K562 (cell line): Measurements from ENCODE around the gene FLAD1. TPM values are rescaled to one million over a fixed set of nuclear protein-coding genes. Genes with fewer than 3 reads are reported as not detected.

ENCODE experiments used
- DNMT1 ChIP-seq: fragments of 450-650 bp; IDR thresholded peaks from 2 replicates; pipeline ENCODE4 v1.6.1; 2016; ENCODE audit warnings: antibody characterized with exemption, mild to moderate bottlenecking
- GTF2E2 ChIP-seq: fragments of 200-800 bp; sonication (Bioruptor generic); IDR thresholded peaks from 2 replicates; pipeline ENCODE4 v1.6.1; 2016; ENCODE audit warnings: missing genetic modification characterization, missing compliant biosample characterization
- IFI16 ChIP-seq: fragments of 250-450 bp; sonication (Bioruptor Pico); IDR thresholded peaks from 2 replicates; pipeline ENCODE4 v2.1.2; 2022; ENCODE audit warnings: mild to moderate bottlenecking, inconsistent platforms
- KDM1A ChIP-seq, 2 experiments: fragments of 450-650 bp; IDR thresholded peaks; 2 replicates each; pipeline ENCODE4 v1.6.1; 2016; ENCODE audit warnings: mild to moderate bottlenecking in 2 of 2
- MAFF ChIP-seq: IDR thresholded peaks from 2 replicates; pipeline ENCODE4 v1.6.1; 2012; ENCODE audit warnings: low read length, improper control_type of control experiment
- MAFG ChIP-seq: fragments of 450-650 bp; conservative IDR thresholded peaks from 2 replicates; pipeline ENCODE4 v1.6.1; 2016; ENCODE audit warnings: missing genetic modification characterization, missing compliant biosample characterization
- NCOA4 ChIP-seq: fragments of 450-650 bp; IDR thresholded peaks from 2 replicates; pipeline ENCODE4 v1.6.1; 2018; ENCODE audit warnings: mild to moderate bottlenecking; ENCODE audit not compliant: partially characterized antibody
- NFATC3 ChIP-seq: fragments of 450-650 bp; IDR thresholded peaks from 2 replicates; pipeline ENCODE4 v1.6.1; 2017; ENCODE audit warnings: mild to moderate bottlenecking
- NKRF ChIP-seq: fragments of 450-650 bp; IDR thresholded peaks from 2 replicates; pipeline ENCODE4 v1.6.1; 2016; ENCODE audit warnings: borderline replicate concordance
- PTBP1 ChIP-seq: fragments of 200-400 bp; formaldehyde crosslinking; IDR thresholded peaks from 2 replicates; pipeline ENCODE4 v1.6.1; 2017; ENCODE audit warnings: low read depth, low read length
- TCF7 ChIP-seq: sonication (generic); IDR thresholded peaks from 2 replicates; pipeline ENCODE4 v1.6.1; 2016; ENCODE audit warnings: antibody characterized with exemption, borderline replicate concordance
- TCFL5 ChIP-seq: fragments of 250-450 bp; sonication (Bioruptor Pico); conservative IDR thresholded peaks from 2 replicates; pipeline ENCODE4 v1.6.1; 2021; ENCODE audit warnings: mild to moderate bottlenecking, moderate library complexity, matching md5 sums
- TGIF2 ChIP-seq: sonication (generic); formaldehyde crosslinking; IDR thresholded peaks from 2 replicates; pipeline ENCODE4 v1.8.1; 2022; ENCODE audit warnings: mild to moderate bottlenecking, missing genetic modification reagents, moderate library complexity
- ZBTB11 ChIP-seq, 3 experiments: fragments of 200-800 bp in 1 of 3; fragments of 250-450 bp in 1 of 3; fragments of 450-650 bp in 1 of 3; sonication (Bioruptor Pico) in 1 of 3; sonication (Bioruptor generic) in 1 of 3; formaldehyde crosslinking in 1 of 3; IDR thresholded peaks; 2 replicates each; pipeline versions ENCODE4 v1.6.1 to v1.8.0; 2016 to 2022; ENCODE audit warnings: mild to moderate bottlenecking in 2 of 3, missing genetic modification characterization in 2 of 3, missing compliant biosample characterization in 1 of 3, moderate library complexity in 1 of 3
- ZNF316 ChIP-seq: fragments of 450-650 bp; IDR thresholded peaks from 2 replicates; pipeline ENCODE4 v1.6.1; 2016
- polyA plus RNA-seq, 8 experiments: library from polyadenylated mRNA; depleted of rRNA in 4 of 8; stranded (reverse) in 5 of 8; unstranded in 3 of 8; fragments of >200 nt; fragmentation: Nextera tagmentation in 2 of 8; fragmentation: Illumina TruSeq in 1 of 8; extraction: Ambion mirVana in 2 of 8; extraction: Trizol in 1 of 8; gene quantifications; 2 replicates each; pipeline versions ENCODE4 v1.2.1 to v1.2.3, GENCODE V29; 2011 to 2014; ENCODE audit warnings: inconsistent platforms in 1 of 8, missing spikeins in 1 of 8
- total RNA-seq, 7 experiments: library from RNA; depleted of rRNA in 6 of 7; stranded (reverse); fragments of >200 nt in 6 of 7; fragmentation: Illumina TruSeq in 2 of 7; extraction: Trizol in 2 of 7; gene quantifications; 2 replicates each; pipeline versions ENCODE4 v1.2.1 to v1.2.3, GENCODE V29; 2011 to 2021; ENCODE audit warnings: low replicate concordance in 1 of 7
- TF ChIP-seq, protein P1 (sequence below): fragments of 250-450 bp; sonication (Bioruptor Pico); IDR thresholded peaks from 2 replicates; pipeline ENCODE4 v1.5.0; 2021
- TF ChIP-seq, protein P2 (sequence below): IDR thresholded peaks from 2 replicates; pipeline ENCODE4 v1.6.1; 2011; ENCODE audit not compliant: insufficient read length; ENCODE audit errors: extremely low read depth
- TF ChIP-seq, protein P3 (sequence below): fragments of 200-800 bp; sonication (Bioruptor generic); IDR thresholded peaks from 2 replicates; pipeline ENCODE4 v1.6.1; 2017; ENCODE audit warnings: missing genetic modification characterization, missing compliant biosample characterization

The FLAD1 gene
- total and polyA plus RNA-seq, 9 of the 15 experiments (the other 6 are each of a cell fraction or from before 2014, with no cell fraction given), result 24.9 to 85.8 (median 67.0) TPM

DNA sequence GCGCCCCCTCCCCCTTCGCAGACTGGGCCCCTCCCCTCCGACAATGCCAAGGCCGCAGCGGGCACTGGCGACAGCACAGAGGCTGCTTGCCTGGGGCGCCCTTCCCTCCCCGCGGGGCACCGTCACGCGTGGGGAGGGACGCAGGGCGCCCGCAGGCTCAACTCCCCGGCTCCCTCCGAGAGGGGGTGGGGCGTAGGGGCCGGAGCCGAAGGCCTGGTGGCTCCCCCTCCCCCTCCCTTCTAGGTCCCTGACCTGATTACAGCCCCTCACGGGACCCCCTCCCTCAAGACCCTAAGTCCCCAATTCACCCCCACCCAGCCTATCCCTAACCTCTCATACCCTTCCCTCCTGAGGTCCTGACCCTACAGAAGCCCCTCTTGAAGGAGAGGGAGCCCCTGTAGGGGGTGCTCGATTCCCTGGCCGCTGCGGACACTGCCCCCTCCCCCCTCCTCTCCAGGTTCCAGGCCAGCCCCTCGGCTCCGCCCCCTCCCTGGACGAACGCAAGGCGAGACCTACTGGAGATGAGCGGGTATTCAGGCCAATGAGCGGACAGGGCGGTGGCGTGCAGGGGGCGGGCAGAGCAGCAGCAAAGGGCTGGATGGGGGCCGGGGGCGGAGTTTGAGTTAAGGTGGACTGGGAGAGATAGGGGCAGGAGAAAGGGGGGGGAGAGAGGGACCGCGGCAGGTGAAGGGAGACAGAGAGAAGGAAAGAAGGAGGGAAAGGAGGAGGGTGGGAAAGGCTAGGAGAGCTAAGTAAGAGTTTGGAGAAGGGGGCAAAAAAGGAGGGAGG, 18.7 kb downstream of the FLAD1 start (continued):
- no peak for TF ChIP-seq NKRF
- no peak for TF ChIP-seq IFI16 (CRISPR knock-in tag)
- TF ChIP-seq PTBP1, result no peak
- no peak for TF ChIP-seq MAFG (tag)
- TF ChIP-seq KDM1A (IDR thresholded peaks at IDR 0.05), result peak in 1 of 2 experiments; percentile 92; a peak in 2 of 4 replicates
- no peak for TF ChIP-seq ZNF316
- TF ChIP-seq NCOA4, result no peak
- TF ChIP-seq, protein P1, sequence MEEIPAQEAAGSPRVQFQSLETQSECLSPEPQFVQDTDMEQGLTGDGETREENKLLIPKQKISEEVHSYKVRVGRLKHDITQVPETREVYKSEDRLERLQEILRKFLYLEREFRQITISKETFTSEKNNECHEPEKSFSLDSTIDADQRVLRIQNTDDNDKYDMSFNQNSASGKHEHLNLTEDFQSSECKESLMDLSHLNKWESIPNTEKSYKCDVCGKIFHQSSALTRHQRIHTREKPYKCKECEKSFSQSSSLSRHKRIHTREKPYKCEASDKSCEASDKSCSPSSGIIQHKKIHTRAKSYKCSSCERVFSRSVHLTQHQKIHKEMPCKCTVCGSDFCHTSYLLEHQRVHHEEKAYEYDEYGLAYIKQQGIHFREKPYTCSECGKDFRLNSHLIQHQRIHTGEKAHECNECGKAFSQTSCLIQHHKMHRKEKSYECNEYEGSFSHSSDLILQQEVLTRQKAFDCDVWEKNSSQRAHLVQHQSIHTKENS (CRISPR knock-in tag), result no peak
- no peak for TF ChIP-seq ZBTB11 (CRISPR knock-in tag; IDR thresholded peaks at IDR 0.05)
- no peak for TF ChIP-seq TCF7
- TF ChIP-seq TGIF2 (CRISPR knock-in tag), result no peak
- no peak for TF ChIP-seq NFATC3
- TF ChIP-seq GTF2E2 (tag), result no peak
- TF ChIP-seq, protein P2, sequence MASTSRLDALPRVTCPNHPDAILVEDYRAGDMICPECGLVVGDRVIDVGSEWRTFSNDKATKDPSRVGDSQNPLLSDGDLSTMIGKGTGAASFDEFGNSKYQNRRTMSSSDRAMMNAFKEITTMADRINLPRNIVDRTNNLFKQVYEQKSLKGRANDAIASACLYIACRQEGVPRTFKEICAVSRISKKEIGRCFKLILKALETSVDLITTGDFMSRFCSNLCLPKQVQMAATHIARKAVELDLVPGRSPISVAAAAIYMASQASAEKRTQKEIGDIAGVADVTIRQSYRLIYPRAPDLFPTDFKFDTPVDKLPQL, result no peak
- TF ChIP-seq, protein P3, sequence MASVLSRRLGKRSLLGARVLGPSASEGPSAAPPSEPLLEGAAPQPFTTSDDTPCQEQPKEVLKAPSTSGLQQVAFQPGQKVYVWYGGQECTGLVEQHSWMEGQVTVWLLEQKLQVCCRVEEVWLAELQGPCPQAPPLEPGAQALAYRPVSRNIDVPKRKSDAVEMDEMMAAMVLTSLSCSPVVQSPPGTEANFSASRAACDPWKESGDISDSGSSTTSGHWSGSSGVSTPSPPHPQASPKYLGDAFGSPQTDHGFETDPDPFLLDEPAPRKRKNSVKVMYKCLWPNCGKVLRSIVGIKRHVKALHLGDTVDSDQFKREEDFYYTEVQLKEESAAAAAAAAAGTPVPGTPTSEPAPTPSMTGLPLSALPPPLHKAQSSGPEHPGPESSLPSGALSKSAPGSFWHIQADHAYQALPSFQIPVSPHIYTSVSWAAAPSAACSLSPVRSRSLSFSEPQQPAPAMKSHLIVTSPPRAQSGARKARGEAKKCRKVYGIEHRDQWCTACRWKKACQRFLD, result no peak
- no peak for TF ChIP-seq TCFL5 (CRISPR knock-in tag)
- TF ChIP-seq DNMT1, result no peak
- TF ChIP-seq MAFF, result no peak
